ENCODE measurements around the gene FZD2. TPM values are rescaled to one million over a fixed set of nuclear protein-coding genes. Genes with fewer than 3 reads are reported as not detected.
A peak's percentile ranks its signal among the peaks of the same experiment; 100 is the strongest.
"Not testable (repeated sequence)": the region's sequence is repeated elsewhere in the genome, so short reads cannot be mapped to it uniquely, and the experiment has no call there.

Gene FZD2
- total RNA-seq, 1 experiment from 2014 or later = 61.8 TPM

DNA sequence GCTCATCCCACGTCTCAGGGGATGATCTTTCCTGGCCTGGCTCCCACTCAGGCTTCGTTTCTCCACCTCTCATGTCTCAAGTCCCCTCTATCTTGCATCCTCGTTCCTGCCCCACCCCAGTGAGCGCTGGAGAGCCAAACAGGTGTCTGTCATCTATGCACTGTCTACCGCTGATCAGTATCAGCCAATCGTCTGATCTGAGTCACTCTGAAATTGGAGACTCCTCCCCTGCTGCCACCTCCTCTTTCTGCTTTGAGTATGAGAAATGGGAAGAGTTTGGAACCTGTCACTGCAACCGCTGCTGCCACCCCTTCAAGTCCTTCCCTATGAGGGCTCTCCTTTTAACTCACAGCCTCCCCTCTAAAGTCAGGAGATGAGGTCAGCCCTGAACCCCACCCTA is 28.0 kb downstream of the FZD2 start:
- no peak for DNase-seq
- Histone ChIP-seq H3K79me2 (ENCODE audit: low read depth) (no peaks in the 10 kb centered on the region), H3K9me2 (ENCODE audit: insufficient read depth) (no peaks in the 10 kb centered on the region), H4K20me1 (ENCODE audit: insufficient read depth) (no peaks in the 10 kb centered on the region), H2AFZ (no peak overlapping the region), H3K27me3 (ENCODE audit: insufficient read depth, low read depth) (no peaks in the 10 kb centered on the region), H3K27ac (no peak overlapping the region), H3F3A (ENCODE audit: insufficient read depth, low read depth) (peaks cover 14% of the 10 kb centered on the region), H3K4me1 (replicated peaks; ENCODE audit: insufficient read depth) (peaks cover 32% of the 10 kb centered on the region), H3K4me3 (no peak overlapping the region), H3K36me3 (ENCODE audit: low read depth) (no peaks in the 10 kb centered on the region), H3K9me3 (ENCODE audit: insufficient read depth, low read depth) (no peaks in the 10 kb centered on the region), H3K4me2 (no peak overlapping the region)
- intact Hi-C loops (cut with micrococcal nuclease; ENCODE audit: unreplicated experiment) = no loop called here
- no TSS peak for BruUV-seq (replicated peaks)
- ChIA-PET POLR2A (ENCODE audit: unreplicated experiment) (no interaction called here), CTCF (no interaction called here)
- TF ChIP-seq, protein P1, sequence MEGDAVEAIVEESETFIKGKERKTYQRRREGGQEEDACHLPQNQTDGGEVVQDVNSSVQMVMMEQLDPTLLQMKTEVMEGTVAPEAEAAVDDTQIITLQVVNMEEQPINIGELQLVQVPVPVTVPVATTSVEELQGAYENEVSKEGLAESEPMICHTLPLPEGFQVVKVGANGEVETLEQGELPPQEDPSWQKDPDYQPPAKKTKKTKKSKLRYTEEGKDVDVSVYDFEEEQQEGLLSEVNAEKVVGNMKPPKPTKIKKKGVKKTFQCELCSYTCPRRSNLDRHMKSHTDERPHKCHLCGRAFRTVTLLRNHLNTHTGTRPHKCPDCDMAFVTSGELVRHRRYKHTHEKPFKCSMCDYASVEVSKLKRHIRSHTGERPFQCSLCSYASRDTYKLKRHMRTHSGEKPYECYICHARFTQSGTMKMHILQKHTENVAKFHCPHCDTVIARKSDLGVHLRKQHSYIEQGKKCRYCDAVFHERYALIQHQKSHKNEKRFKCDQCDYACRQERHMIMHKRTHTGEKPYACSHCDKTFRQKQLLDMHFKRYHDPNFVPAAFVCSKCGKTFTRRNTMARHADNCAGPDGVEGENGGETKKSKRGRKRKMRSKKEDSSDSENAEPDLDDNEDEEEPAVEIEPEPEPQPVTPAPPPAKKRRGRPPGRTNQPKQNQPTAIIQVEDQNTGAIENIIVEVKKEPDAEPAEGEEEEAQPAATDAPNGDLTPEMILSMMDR (conservative IDR thresholded peaks at IDR 0.05) = no peak
- no peak for TF ChIP-seq EZH2 (IDR thresholded peaks at IDR 0.05; ENCODE audit: low read depth)

DNA sequence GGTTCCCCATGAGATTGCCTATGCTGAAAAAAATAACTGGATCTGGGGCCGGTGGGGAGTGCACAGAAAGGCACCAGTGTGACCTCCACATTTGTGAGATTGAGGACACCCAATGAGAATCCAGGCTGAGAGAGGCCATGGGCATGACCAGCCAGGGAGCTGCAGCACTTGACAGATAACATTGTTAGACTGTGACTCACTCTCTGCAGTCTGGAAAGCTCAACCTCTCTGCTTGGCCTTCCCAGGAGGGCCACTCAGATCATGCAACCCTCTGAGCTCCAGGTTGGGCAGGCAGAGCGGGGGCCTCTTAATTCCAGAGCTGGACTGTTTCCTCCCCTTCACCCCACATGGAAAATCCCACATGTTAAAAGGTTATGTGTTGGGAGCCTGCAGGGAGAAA is 30.1 kb downstream of the FZD2 start:
- no TSS peak for BruUV-seq (replicated peaks)
- peak overlapping the region; percentile 68 for H3K4me2 ChIP-seq
- peak overlapping the region; percentile 76 for H2AFZ ChIP-seq
- H3K4me3 ChIP-seq = no peak overlapping the region; the same call in 1 of the 2 replicates
- H3K27ac ChIP-seq = peak overlapping the region; percentile 55
- H3F3A ChIP-seq (ENCODE audit: insufficient read depth, low read depth) = peaks cover 18% of the 10 kb centered on the region
- H3K9me2 ChIP-seq (ENCODE audit: insufficient read depth) = no peaks in the 10 kb centered on the region
- no peaks in the 10 kb centered on the region for H3K27me3 ChIP-seq (ENCODE audit: insufficient read depth, low read depth)
- H3K9me3 ChIP-seq (ENCODE audit: insufficient read depth, low read depth) = no peaks in the 10 kb centered on the region
- POLR2A ChIA-PET (ENCODE audit: unreplicated experiment) = interaction anchor here (0.5 to 0.6 kb wide), 5 partner anchors 30 to 1589 kb away, joined by 3 to 8 read pairs (median 3); partner anchors contain the start of genes FZD2 and RPL27
- TF ChIP-seq, protein P1 (conservative IDR thresholded peaks at IDR 0.05) = no peak
- TF ChIP-seq EZH2 (IDR thresholded peaks at IDR 0.05; ENCODE audit: low read depth) = no peak
- H4K20me1 ChIP-seq (ENCODE audit: insufficient read depth) = no peaks in the 10 kb centered on the region
- peak; percentile 84 to 93 for DNase-seq
- intact Hi-C loops (cut with micrococcal nuclease; ENCODE audit: unreplicated experiment) = loop anchor here (2.0 kb wide), 1 partner anchor 51 kb away; no protein-coding TSS in a partner anchor
- peaks cover 32% of the 10 kb centered on the region for H3K4me1 ChIP-seq (replicated peaks; ENCODE audit: insufficient read depth)
- H3K36me3 ChIP-seq (ENCODE audit: low read depth) = no peaks in the 10 kb centered on the region
- H3K79me2 ChIP-seq (ENCODE audit: low read depth) = no peaks in the 10 kb centered on the region
- CTCF ChIA-PET = interaction anchor here (0.6 kb wide), 1 partner anchor 20 kb away, joined by 3 read pairs; no protein-coding TSS in a partner anchor

DNA sequence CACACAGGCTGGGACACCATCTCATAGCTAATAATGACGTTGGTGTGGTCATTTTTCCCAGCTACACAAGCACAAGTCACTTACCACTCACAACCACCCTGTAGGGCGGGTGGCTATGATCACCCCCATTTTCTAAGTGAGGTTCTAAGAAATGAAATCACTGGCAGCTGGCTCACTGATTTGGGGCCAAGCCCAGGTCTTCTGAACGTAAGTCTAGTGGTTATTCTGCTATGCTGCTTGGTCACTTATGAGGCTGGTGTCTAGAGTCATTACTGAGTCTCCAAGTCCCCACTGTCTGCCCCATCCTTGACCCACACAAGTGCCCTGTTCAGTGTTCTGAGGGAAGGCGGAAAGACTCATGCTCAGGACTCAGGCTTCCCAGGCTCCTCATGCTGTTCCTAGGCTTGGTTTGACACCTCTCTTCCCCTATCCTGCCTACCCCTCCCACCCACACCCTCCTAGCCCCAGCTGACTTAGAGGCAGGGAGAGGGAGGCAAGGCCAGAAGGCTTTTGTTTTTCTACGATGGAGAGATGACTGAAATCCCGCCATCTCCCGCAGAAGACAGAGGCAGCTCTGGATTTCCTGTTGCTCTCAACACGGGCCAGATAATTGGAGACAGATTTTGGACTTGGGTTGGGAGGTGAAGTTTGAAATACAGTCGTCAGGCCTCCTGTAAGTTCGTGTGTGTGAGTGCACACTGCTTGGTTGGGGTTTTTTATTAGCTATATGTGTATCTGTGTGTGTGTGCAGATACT is 32.2 kb downstream of the FZD2 start:
- Histone ChIP-seq H3K36me3 (ENCODE audit: low read depth) (no peaks in the 10 kb centered on the region), H3K4me3 (no peak overlapping the region), H3K9me3 (ENCODE audit: insufficient read depth, low read depth) (no peaks in the 10 kb centered on the region), H3K9me2 (ENCODE audit: insufficient read depth) (no peaks in the 10 kb centered on the region), H3K27ac (no peak overlapping the region), H2AFZ (no peak overlapping the region), H3K27me3 (ENCODE audit: insufficient read depth, low read depth) (no peaks in the 10 kb centered on the region), H4K20me1 (ENCODE audit: insufficient read depth) (no peaks in the 10 kb centered on the region), H3K4me2 (no peak overlapping the region), H3K79me2 (ENCODE audit: low read depth) (no peaks in the 10 kb centered on the region), H3K4me1 (replicated peaks; ENCODE audit: insufficient read depth) (peaks cover 32% of the 10 kb centered on the region), H3F3A (ENCODE audit: insufficient read depth, low read depth) (peaks cover 18% of the 10 kb centered on the region)
- BruUV-seq (replicated peaks) = no TSS peak
- intact Hi-C loops (cut with micrococcal nuclease; ENCODE audit: unreplicated experiment) = no loop called here
- CTCF ChIA-PET = no interaction called here
- DNase-seq = no peak
- POLR2A ChIA-PET (ENCODE audit: unreplicated experiment) = interaction anchor here (0.7 kb wide), 1 partner anchor 142 kb away, joined by 3 read pairs; no protein-coding TSS in a partner anchor
- TF ChIP-seq, protein P1 (conservative IDR thresholded peaks at IDR 0.05) = no peak
- no peak for TF ChIP-seq EZH2 (IDR thresholded peaks at IDR 0.05; ENCODE audit: low read depth)

DNA sequence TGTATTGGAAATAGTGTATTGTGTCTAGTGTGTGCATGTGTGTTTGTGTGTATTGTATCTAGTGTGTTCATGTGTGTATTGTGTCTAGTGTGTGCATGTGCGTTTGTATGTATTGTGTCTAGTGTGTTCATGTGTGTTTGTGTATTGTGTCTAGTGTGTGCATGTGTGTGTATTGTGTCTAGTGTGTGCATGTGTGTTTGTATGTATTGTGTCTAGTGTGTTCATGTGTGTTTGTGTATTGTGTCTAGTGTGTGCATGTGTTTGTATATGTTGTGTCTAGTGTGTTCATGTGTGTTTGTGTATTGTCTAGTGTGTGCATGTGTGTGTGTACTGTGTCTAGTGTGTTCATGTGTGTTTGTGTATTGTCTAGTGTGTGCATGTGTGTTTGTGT is 32.8 kb downstream of the FZD2 start:
- BruUV-seq (replicated peaks); DNase-seq; H3K79me2 ChIP-seq (ENCODE audit: low read depth); H3K4me3 ChIP-seq; H3K27me3 ChIP-seq (ENCODE audit: insufficient read depth, low read depth); CTCF ChIA-PET; H3K4me2 ChIP-seq; H2AFZ ChIP-seq; H3K36me3 ChIP-seq (ENCODE audit: low read depth); H3K27ac ChIP-seq; H3K9me2 ChIP-seq (ENCODE audit: insufficient read depth); intact Hi-C loops (cut with micrococcal nuclease; ENCODE audit: unreplicated experiment); H3K9me3 ChIP-seq (ENCODE audit: insufficient read depth, low read depth); H4K20me1 ChIP-seq (ENCODE audit: insufficient read depth): not testable (repeated sequence)
- Histone ChIP-seq H3K4me1 (replicated peaks; ENCODE audit: insufficient read depth) (peaks cover 32% of the 10 kb centered on the region), H3F3A (ENCODE audit: insufficient read depth, low read depth) (peaks cover 18% of the 10 kb centered on the region)
- POLR2A ChIA-PET (ENCODE audit: unreplicated experiment) = interaction anchor here (0.7 kb wide), 1 partner anchor 143 kb away, joined by 3 read pairs; no protein-coding TSS in a partner anchor

DNA sequence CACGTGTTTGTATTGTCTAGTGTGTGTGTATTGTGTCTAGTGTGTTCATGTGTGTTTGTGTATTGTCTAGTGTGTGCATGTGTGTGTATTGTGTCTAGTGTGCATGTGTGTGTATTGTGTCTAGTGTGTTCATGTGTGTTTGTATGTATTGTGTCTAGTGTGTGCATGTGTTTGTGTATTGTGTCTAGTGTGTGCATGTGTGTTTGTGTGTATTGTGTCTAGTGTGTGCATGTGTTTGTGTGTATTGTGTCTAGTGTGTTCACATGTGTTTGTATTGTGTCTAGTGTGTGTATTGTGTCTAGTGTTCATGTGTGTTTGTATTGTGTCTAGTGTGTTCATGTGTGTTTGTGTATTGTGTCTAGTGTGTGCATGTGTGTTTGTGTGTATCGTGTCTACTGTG is 33.5 kb downstream of the FZD2 start:
- CTCF ChIA-PET; H3K4me3 ChIP-seq; H4K20me1 ChIP-seq (ENCODE audit: insufficient read depth); BruUV-seq (replicated peaks); POLR2A ChIA-PET (ENCODE audit: unreplicated experiment); DNase-seq; H3K4me2 ChIP-seq; H3K36me3 ChIP-seq (ENCODE audit: low read depth); intact Hi-C loops (cut with micrococcal nuclease; ENCODE audit: unreplicated experiment); H2AFZ ChIP-seq; H3K9me3 ChIP-seq (ENCODE audit: insufficient read depth, low read depth); H3K9me2 ChIP-seq (ENCODE audit: insufficient read depth); H3K27me3 ChIP-seq (ENCODE audit: insufficient read depth, low read depth); H3K27ac ChIP-seq; H3K79me2 ChIP-seq (ENCODE audit: low read depth): not testable (repeated sequence)
- peaks cover 18% of the 10 kb centered on the region for H3F3A ChIP-seq (ENCODE audit: insufficient read depth, low read depth)
- H3K4me1 ChIP-seq (replicated peaks; ENCODE audit: insufficient read depth) = peaks cover 26% of the 10 kb centered on the region
